Stimulated activated memory B cell treated with anti-CD40 and anti-IgM and Interleukin-4, amounts not matched to agents 10 μg/mL and 1 μg/mL and 100 μg/mL, for 72 hours (primary cell): ENCODE results near the gene RNF223.
"Not testable (repeated sequence)": the region's sequence is repeated elsewhere in the genome, so short reads cannot be mapped to it uniquely, and the experiment has no call there.

Source experiments
- ATAC-seq: fragments of 150-1000 bp; cut with Tn5 transposase; 2 replicates; pipeline ENCODE4 v1.10.0; 2021
- H3K27ac Mint-ChIP-seq: one replicate; pipeline ENCODE4 v1.8.0; 2022; ENCODE audit warnings: mild to moderate bottlenecking, mixed read lengths
- H3K27me3 Mint-ChIP-seq: one replicate; pipeline ENCODE4 v1.8.0; 2022; ENCODE audit warnings: mixed read lengths
- H3K36me3 Mint-ChIP-seq: one replicate; pipeline ENCODE4 v1.8.0; 2022; ENCODE audit warnings: mixed read lengths
- H3K4me1 Mint-ChIP-seq: one replicate; pipeline ENCODE4 v1.8.0; 2022; ENCODE audit warnings: mixed read lengths
- H3K4me3 Mint-ChIP-seq: one replicate; pipeline ENCODE4 v1.8.0; 2022; ENCODE audit warnings: mild to moderate bottlenecking, moderate library complexity, mixed read lengths
- H3K9me3 Mint-ChIP-seq: one replicate; pipeline ENCODE4 v1.8.0; 2022; ENCODE audit warnings: mixed read lengths

Gene RNF223

GRCh38 chr1:1032424-1032823 lies 41.7 kb downstream of the RNF223 start:
- ATAC-seq = peak; percentile 18
- peak overlapping the region; percentile 69 for H3K27ac Mint-ChIP-seq
- no peaks in the 10 kb centered on the region for H3K9me3 Mint-ChIP-seq
- no peaks in the 10 kb centered on the region for H3K36me3 Mint-ChIP-seq
- peaks cover 18% of the 10 kb centered on the region for H3K27me3 Mint-ChIP-seq
- peaks cover 28% of the 10 kb centered on the region for H3K4me1 Mint-ChIP-seq
- peak overlapping the region; percentile 73 for H3K4me3 Mint-ChIP-seq

- Mint-ChIP-seq H3K4me1 (peaks cover 22% of the 10 kb centered on the region), H3K4me3 (peak overlapping the region; percentile 73), H3K27ac (peak overlapping the region; percentile 69), H3K9me3 (no peaks in the 10 kb centered on the region), H3K27me3 (peaks cover 23% of the 10 kb centered on the region), H3K36me3 (no peaks in the 10 kb centered on the region)
- ATAC-seq = no peak
Observed at GRCh38 chr1:1031659-1032235, 42.4 kb downstream of the RNF223 start.

GRCh38 chr1:1030867-1031658 lies 43.0 kb downstream of the RNF223 start:
- ATAC-seq, H3K9me3 Mint-ChIP-seq, H3K36me3 Mint-ChIP-seq, H3K4me3 Mint-ChIP-seq, H3K27ac Mint-ChIP-seq: not testable (repeated sequence)
- Mint-ChIP-seq H3K4me1 (peaks cover 15% of the 10 kb centered on the region), H3K27me3 (peaks cover 22% of the 10 kb centered on the region)

- Mint-ChIP-seq H3K9me3 (no peaks in the 10 kb centered on the region), H3K27ac (no peak overlapping the region), H3K4me3 (no peak overlapping the region), H3K27me3 (peaks cover 25% of the 10 kb centered on the region), H3K4me1 (peaks cover under 1% of the 10 kb centered on the region), H3K36me3 (no peaks in the 10 kb centered on the region)
- no peak for ATAC-seq
Observed at GRCh38 chr1:1027791-1028190, 46.3 kb downstream of the RNF223 start.

GRCh38 chr1:1026599-1027413 lies 47.3 kb downstream of the RNF223 start:
- no peak overlapping the region for H3K4me3 Mint-ChIP-seq
- ATAC-seq = peak; percentile 11
- no peaks in the 10 kb centered on the region for H3K36me3 Mint-ChIP-seq
- H3K4me1 Mint-ChIP-seq = peaks cover 10% of the 10 kb centered on the region
- peaks cover 35% of the 10 kb centered on the region for H3K27me3 Mint-ChIP-seq
- H3K27ac Mint-ChIP-seq = no peak overlapping the region
- H3K9me3 Mint-ChIP-seq = no peaks in the 10 kb centered on the region

- H3K27me3 Mint-ChIP-seq = peaks cover 35% of the 10 kb centered on the region
- H3K36me3 Mint-ChIP-seq = no peaks in the 10 kb centered on the region
- no peak overlapping the region for H3K4me3 Mint-ChIP-seq
- no peak for ATAC-seq
- no peak overlapping the region for H3K27ac Mint-ChIP-seq
- no peaks in the 10 kb centered on the region for H3K9me3 Mint-ChIP-seq
- H3K4me1 Mint-ChIP-seq = peaks cover 10% of the 10 kb centered on the region
Observed at GRCh38 chr1:1025730-1026129, 48.4 kb downstream of the RNF223 start.

- H3K9me3 Mint-ChIP-seq = no peaks in the 10 kb centered on the region
- peaks cover 35% of the 10 kb centered on the region for H3K27me3 Mint-ChIP-seq
- no peak overlapping the region for H3K4me3 Mint-ChIP-seq
- no peak for ATAC-seq
- no peaks in the 10 kb centered on the region for H3K36me3 Mint-ChIP-seq
- no peak overlapping the region for H3K27ac Mint-ChIP-seq
- peaks cover 10% of the 10 kb centered on the region for H3K4me1 Mint-ChIP-seq
Observed at GRCh38 chr1:1024771-1025699, 49.1 kb downstream of the RNF223 start.

- no peaks in the 10 kb centered on the region for H3K36me3 Mint-ChIP-seq
- no peaks in the 10 kb centered on the region for H3K9me3 Mint-ChIP-seq
- H3K27ac Mint-ChIP-seq = no peak overlapping the region
- ATAC-seq = no peak
- H3K27me3 Mint-ChIP-seq = peaks cover 35% of the 10 kb centered on the region
- H3K4me1 Mint-ChIP-seq = peaks cover 10% of the 10 kb centered on the region
- no peak overlapping the region for H3K4me3 Mint-ChIP-seq
Observed at GRCh38 chr1:1024149-1024770, 49.8 kb downstream of the RNF223 start.

GRCh38 chr1:1023700-1024099 lies 50.4 kb downstream of the RNF223 start:
- no peak overlapping the region for H3K4me3 Mint-ChIP-seq
- ATAC-seq = no peak
- H3K27me3 Mint-ChIP-seq = peaks cover 35% of the 10 kb centered on the region

GRCh38 chr1:1022302-1023009 lies 51.6 kb downstream of the RNF223 start:
- H3K27me3 Mint-ChIP-seq = peaks cover 32% of the 10 kb centered on the region
- H3K4me1 Mint-ChIP-seq = peaks cover 10% of the 10 kb centered on the region
- no peaks in the 10 kb centered on the region for H3K9me3 Mint-ChIP-seq
- no peak for ATAC-seq
- H3K4me3 Mint-ChIP-seq = no peak overlapping the region
- no peaks in the 10 kb centered on the region for H3K36me3 Mint-ChIP-seq
- no peak overlapping the region for H3K27ac Mint-ChIP-seq

More at GRCh38 chr1:1023700-1024099, 50.4 kb downstream of the RNF223 start:
- no peaks in the 10 kb centered on the region for H3K9me3 Mint-ChIP-seq
- no peak overlapping the region for H3K27ac Mint-ChIP-seq
- no peaks in the 10 kb centered on the region for H3K36me3 Mint-ChIP-seq
- H3K4me1 Mint-ChIP-seq = peaks cover 10% of the 10 kb centered on the region

- Mint-ChIP-seq H3K4me3 (no peak overlapping the region), H3K9me3 (no peaks in the 10 kb centered on the region), H3K27ac (no peak overlapping the region), H3K27me3 (peaks cover 27% of the 10 kb centered on the region), H3K4me1 (peaks cover 15% of the 10 kb centered on the region), H3K36me3 (no peaks in the 10 kb centered on the region)
- no peak for ATAC-seq
Observed at GRCh38 chr1:1021920-1022259, 52.2 kb downstream of the RNF223 start.

GRCh38 chr1:1021010-1021919 lies 52.8 kb downstream of the RNF223 start:
- no peak for ATAC-seq
- H3K27me3 Mint-ChIP-seq = peaks cover 25% of the 10 kb centered on the region
- H3K4me1 Mint-ChIP-seq = peaks cover 15% of the 10 kb centered on the region
- no peaks in the 10 kb centered on the region for H3K9me3 Mint-ChIP-seq
- H3K36me3 Mint-ChIP-seq = no peaks in the 10 kb centered on the region
- H3K4me3 Mint-ChIP-seq = peak overlapping the region; percentile 68
- H3K27ac Mint-ChIP-seq = no peak overlapping the region
